ENCODE measurements around the gene PTK7. TPM values are rescaled to one million over a fixed set of nuclear protein-coding genes. Genes with fewer than 3 reads are reported as not detected.

The PTK7 gene
- total and polyA plus RNA-seq, 2 of the 8 experiments (the other 6 are each of a cell fraction or from before 2014, with no cell fraction given) = 110 to 138 TPM

GRCh38 chr6:43170417-43170930 lies 94.4 kb downstream of the PTK7 start (continued):
- TF ChIP-seq ATF2 (IDR thresholded peaks at IDR 0.05; ENCODE audit: low read length) = peak; percentile 61; the same call in 1 of the 2 replicates
- peak in 1 of 2 experiments; percentile 64; a peak in 1 of 3 replicates for TF ChIP-seq POLR2A (IDR thresholded peaks at IDR 0.05; ENCODE audit: control extremely low read depth in 1 of 2, low read depth in 2 of 2, low read length in 2 of 2)
